CD4-positive, alpha-beta T cell (primary cell): ENCODE data around the gene WASF3. TPM values are rescaled to one million over a fixed set of nuclear protein-coding genes. Genes with fewer than 3 reads are reported as not detected.

Experiments used
- ATAC-seq: fragments of 200-7000 bp; cut with Tn5 transposase; one replicate; pipeline ENCODE4 v1.10.0; 2022; ENCODE audit warnings: mild to moderate bottlenecking; ENCODE audit not compliant: poor library complexity
- CTCF ChIA-PET: fragments of 350-600 bp; sonication (Branson Sonifier 250); formaldehyde crosslinking; loops from one replicate; lab custom pipeline; 2021; ENCODE audit warnings: antibody characterized with exemption, inconsistent platforms; lab: Charles Lee
- POLR2A ChIA-PET: fragments of 350-600 bp; sonication (Branson Sonifier 250); formaldehyde crosslinking; loops from one replicate; lab custom pipeline; 2021; ENCODE audit warnings: antibody characterized with exemption, inconsistent platforms; lab: Charles Lee
- DNase-seq, 14 experiments: peaks; one replicate each; pipeline ENCODE4 v3.0.0-alpha.2; 2013 to 2020; ENCODE audit warnings: mixed read lengths in 2 of 14
- H3K27ac ChIP-seq, 2 donors: one replicate each; pipeline versions ENCODE4 v1.5.1 to v1.7.0; 2013; ENCODE audit warnings: low read length in 2 of 2, low read depth in 1 of 2, mild to moderate bottlenecking in 1 of 2
- H3K27me3 ChIP-seq, 2 experiments: 1 replicate in 1 of 2; 2 replicates in 1 of 2; pipeline versions ENCODE4 v1.6.1 to v1.7.0; 2013; ENCODE audit warnings: low read length in 2 of 2, control low read depth in 1 of 2, mild to moderate bottlenecking in 1 of 2, moderate library complexity in 1 of 2; ENCODE audit not compliant: insufficient read depth in 2 of 2, control insufficient read depth in 1 of 2
- H3K36me3 ChIP-seq: one replicate; pipeline ENCODE4 v1.6.1; 2013; ENCODE audit warnings: low read length, control low read depth; ENCODE audit not compliant: insufficient read depth
- H3K4me1 ChIP-seq: one replicate; pipeline ENCODE4 v1.6.1; 2013; ENCODE audit warnings: low read length, control low read depth; ENCODE audit not compliant: insufficient read depth
- H3K4me3 ChIP-seq: one replicate; pipeline ENCODE4 v1.5.1; 2013; ENCODE audit warnings: mild to moderate bottlenecking, low read length, moderate library complexity
- H3K9me3 ChIP-seq, 2 experiments: 1 replicate in 1 of 2; 2 replicates in 1 of 2; pipeline versions ENCODE4 v1.6.1 to v1.7.0; 2013; ENCODE audit warnings: low read length in 2 of 2, mild to moderate bottlenecking in 2 of 2, control low read depth in 1 of 2, moderate library complexity in 1 of 2; ENCODE audit not compliant: control insufficient read depth in 1 of 2, insufficient read depth in 1 of 2
- H3K27ac Mint-ChIP-seq: one replicate; pipeline ENCODE4 v1.8.0; 2020; ENCODE audit warnings: mixed read lengths
- H3K27me3 Mint-ChIP-seq: one replicate; pipeline ENCODE4 v1.8.0; 2021; ENCODE audit warnings: mixed read lengths
- H3K36me3 Mint-ChIP-seq: one replicate; pipeline ENCODE4 v1.8.0; 2021; ENCODE audit warnings: low read depth, mixed read lengths
- H3K4me1 Mint-ChIP-seq: one replicate; pipeline ENCODE4 v1.8.0; 2021; ENCODE audit warnings: low read depth, mixed read lengths
- H3K4me3 Mint-ChIP-seq: one replicate; pipeline ENCODE4 v1.8.0; 2020; ENCODE audit warnings: mild to moderate bottlenecking, mixed read lengths
- H3K9me3 Mint-ChIP-seq: one replicate; pipeline ENCODE4 v1.8.0; 2020; ENCODE audit warnings: mixed read lengths
- CTCF ChIP-seq: fragments of 200-600 bp; IDR thresholded peaks from one replicate; pipeline ENCODE4 v1.8.0; 2022; ENCODE audit warnings: antibody characterized with exemption, mild to moderate bottlenecking
- intact Hi-C, 2 experiments: fragments of 100-400 bp; cut with DNase I in 1 of 2; cut with micrococcal nuclease in 1 of 2; formaldehyde crosslinking; loops; one replicate each; pipeline versions ENCODE4 v1.15.1 to v1.9.0; 2023 to 2025; cut with DNase I, micrococcal nuclease
- total RNA-seq, 174 experiments: library from RNA in 2 of 174; stranded (reverse) in 2 of 174; gene quantifications; one replicate each; pipeline ENCODE4 v1.2.3 and lab custom pipeline; 2021 to 2026

WASF3 gene
- total RNA-seq, 2 experiments from 2014 or later = 0.08 TPM; not detected in 1

DNA sequence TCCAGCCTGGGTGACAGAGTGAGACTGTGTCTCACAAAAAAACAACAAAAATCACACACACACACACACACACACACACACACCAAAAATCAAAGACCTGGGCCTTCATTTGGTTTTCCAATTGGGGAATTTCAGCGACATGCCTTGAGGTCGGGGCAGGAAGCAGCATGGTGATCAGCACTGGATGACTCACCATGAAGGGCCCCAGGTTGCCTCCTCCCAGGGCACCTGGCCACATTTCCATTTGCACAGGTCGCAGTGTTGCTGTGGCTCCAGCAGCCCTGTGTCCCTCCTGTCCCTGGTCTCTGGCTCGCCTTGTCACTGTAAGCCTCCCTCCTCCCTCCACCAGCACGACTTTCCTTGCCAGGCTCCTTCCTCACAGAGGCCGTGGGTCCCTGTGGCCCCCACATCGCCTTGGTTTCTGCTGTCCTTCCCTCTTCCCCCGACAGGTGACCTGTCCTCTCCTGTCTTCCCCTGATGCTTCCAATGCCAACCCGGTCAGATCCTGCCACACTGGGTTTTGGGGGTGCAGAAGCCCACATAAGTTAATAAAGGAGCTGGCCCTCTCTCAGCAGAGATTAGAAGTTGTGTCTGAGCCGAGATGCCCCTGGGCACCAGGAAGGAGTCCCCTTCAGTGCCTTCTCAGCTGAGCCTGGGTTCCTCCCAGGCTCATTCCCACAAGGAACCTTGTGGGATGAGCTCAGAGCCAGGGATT lies 136.4 kb downstream of the WASF3 start:
- ChIA-PET CTCF (interaction anchor here (0.8 kb wide), 1 partner anchor 212 kb away, joined by 3 read pairs; no protein-coding TSS in a partner anchor), POLR2A (no interaction called here)
- Histone ChIP-seq H3K4me3 (no peak overlapping the region), H3K4me1 (peaks cover 5% of the 10 kb centered on the region), H3K27me3 (no peaks in the 10 kb centered on the region), H3K36me3 (no peaks in the 10 kb centered on the region), H3K9me3 (peaks cover 3 to 15% of the 10 kb centered on the region in 2 experiments), H3K27ac (no peak overlapping the region)
- Mint-ChIP-seq H3K4me1 (no peaks in the 10 kb centered on the region), H3K27ac (no peak overlapping the region), H3K4me3 (no peak overlapping the region), H3K36me3 (no peaks in the 10 kb centered on the region), H3K27me3 (peaks cover 12% of the 10 kb centered on the region), H3K9me3 (peaks cover 2% of the 10 kb centered on the region)
- intact Hi-C loops = no loop called here
- ATAC-seq (no peak), DNase-seq (no peak)
- no peak for TF ChIP-seq CTCF

- no peak for DNase-seq
- H3K36me3 Mint-ChIP-seq = no peaks in the 10 kb centered on the region
- no peak overlapping the region for H3K27ac Mint-ChIP-seq
- H3K36me3 ChIP-seq = no peaks in the 10 kb centered on the region
- no peak for ATAC-seq
- no peak overlapping the region for H3K4me3 Mint-ChIP-seq
- H3K4me1 ChIP-seq = peaks cover 5% of the 10 kb centered on the region
- peaks cover 2% of the 10 kb centered on the region for H3K9me3 Mint-ChIP-seq
- H3K4me3 ChIP-seq = no peak overlapping the region
- intact Hi-C loops = loop anchor here in 1 of 2 experiments (5.0 kb wide), 1 partner anchor 1117 kb away; no protein-coding TSS in a partner anchor
- POLR2A ChIA-PET = no interaction called here
- peaks cover 7 to 19% of the 10 kb centered on the region in 2 experiments for H3K9me3 ChIP-seq
- H3K27me3 ChIP-seq = no peaks in the 10 kb centered on the region
- no peak overlapping the region for H3K27ac ChIP-seq
- H3K4me1 Mint-ChIP-seq = no peaks in the 10 kb centered on the region
- CTCF ChIA-PET = interaction anchor here (0.8 kb wide), 1 partner anchor 213 kb away, joined by 3 read pairs; no protein-coding TSS in a partner anchor
- H3K27me3 Mint-ChIP-seq = peaks cover 13% of the 10 kb centered on the region
- TF ChIP-seq CTCF = no peak
Measured at GRCh38 chr13:26694609-26695359, 137.3 kb downstream of the WASF3 start.

DNA sequence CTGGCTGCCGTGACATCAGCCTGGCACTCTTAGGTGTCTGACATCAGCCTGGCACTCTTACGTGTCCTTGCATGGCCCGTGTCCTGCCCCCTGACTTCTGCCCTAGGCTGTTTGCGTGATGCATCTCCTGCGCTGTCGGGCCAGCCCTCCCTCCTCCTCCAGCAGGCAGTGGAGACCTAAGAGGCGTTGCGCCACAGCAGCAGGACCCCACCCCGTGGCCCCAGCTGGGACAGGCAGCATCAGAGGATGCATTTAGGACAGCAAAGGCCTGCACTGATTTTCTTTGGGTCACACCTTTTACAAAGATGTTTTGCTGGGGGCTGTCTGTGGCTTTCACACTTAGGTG lies 137.8 kb downstream of the WASF3 start:
- H3K27me3 ChIP-seq = no peaks in the 10 kb centered on the region
- H3K9me3 Mint-ChIP-seq = no peaks in the 10 kb centered on the region
- H3K27ac Mint-ChIP-seq = no peak overlapping the region
- ATAC-seq = no peak
- H3K4me1 Mint-ChIP-seq = no peaks in the 10 kb centered on the region
- no peak overlapping the region for H3K4me3 ChIP-seq
- no peaks in the 10 kb centered on the region for H3K36me3 ChIP-seq
- H3K27me3 Mint-ChIP-seq = peaks cover 13% of the 10 kb centered on the region
- ChIA-PET POLR2A (no interaction called here), CTCF (no interaction called here)
- intact Hi-C loops = loop anchor here in 1 of 2 experiments (5.0 kb wide), 1 partner anchor 1118 kb away; no protein-coding TSS in a partner anchor
- DNase-seq = no peak
- no peaks in the 10 kb centered on the region for H3K36me3 Mint-ChIP-seq
- peaks cover 5% of the 10 kb centered on the region for H3K4me1 ChIP-seq
- H3K4me3 Mint-ChIP-seq = no peak overlapping the region
- peaks cover 4 to 16% of the 10 kb centered on the region in 2 experiments for H3K9me3 ChIP-seq
- TF ChIP-seq CTCF = no peak
- no peak overlapping the region for H3K27ac ChIP-seq
